Activated CD8-positive, alpha-beta memory T cell treated with anti-CD3 and anti-CD28 coated beads, Interleukin-2, amount 10 ng/mL, durations not matched to agents 7 days and 5 days (primary cell): ENCODE measurements around the gene RSAD2. TPM values are rescaled to one million over a fixed set of nuclear protein-coding genes. Genes with fewer than 3 reads are reported as not detected.

ENCODE experiments used
- ATAC-seq: fragments of 150-1000 bp; cut with Tn5 transposase; one replicate; pipeline ENCODE4 v1.10.0; 2021; ENCODE audit warnings: moderate library complexity
- CTCF ChIA-PET: fragments of 350-600 bp; sonication (Branson Sonifier 250); formaldehyde crosslinking; loops from one replicate; lab custom pipeline; 2021; ENCODE audit warnings: antibody characterized with exemption; lab: Charles Lee
- DNase-seq: peaks from one replicate; pipeline ENCODE4 v3.0.0-alpha.2; 2020
- H3K27ac Mint-ChIP-seq: one replicate; pipeline ENCODE4 v1.8.0; 2021; ENCODE audit warnings: mild to moderate bottlenecking, mixed read lengths
- H3K27me3 Mint-ChIP-seq: one replicate; pipeline ENCODE4 v1.8.0; 2021; ENCODE audit warnings: mixed read lengths
- H3K36me3 Mint-ChIP-seq: one replicate; pipeline ENCODE4 v1.8.0; 2021; ENCODE audit warnings: mild to moderate bottlenecking, mixed read lengths
- H3K4me1 Mint-ChIP-seq: one replicate; pipeline ENCODE4 v1.8.0; 2021; ENCODE audit warnings: mixed read lengths
- H3K4me3 Mint-ChIP-seq: one replicate; pipeline ENCODE4 v1.8.0; 2021; ENCODE audit warnings: mild to moderate bottlenecking, moderate library complexity, mixed read lengths
- H3K9me3 Mint-ChIP-seq: one replicate; pipeline ENCODE4 v1.8.0; 2022; ENCODE audit warnings: low read depth, mixed read lengths
- total RNA-seq, 2 experiments: library from RNA; stranded (reverse); gene quantifications; one replicate each; pipeline ENCODE4 v1.2.3, GENCODE V29; 2021

RSAD2 gene
- total RNA-seq, 2 experiments from 2014 or later = 83.0 to 183 TPM

DNA sequence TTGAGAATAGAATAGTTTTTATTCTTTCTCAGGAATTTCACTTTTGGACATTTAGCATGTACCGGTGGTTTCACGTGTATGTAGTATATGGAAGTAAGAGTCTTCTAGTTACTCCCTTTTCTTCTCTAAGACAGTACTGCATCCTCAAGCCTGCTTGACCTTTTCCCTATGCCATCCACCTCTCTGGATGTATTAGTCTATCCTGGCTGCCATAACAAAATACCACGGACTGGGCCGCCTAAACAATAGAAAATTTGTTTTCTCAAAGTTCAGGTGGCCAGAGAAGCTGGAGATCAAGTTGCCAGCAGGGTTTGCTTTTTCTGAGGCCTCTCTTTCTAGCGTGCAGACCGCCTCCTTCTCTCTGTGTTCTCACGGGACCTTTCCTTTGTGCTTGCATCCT, 10.6 kb upstream of the RSAD2 start:
- H3K9me3 Mint-ChIP-seq = peaks cover 4% of the 10 kb centered on the region
- no peak for DNase-seq
- no peak for ATAC-seq
- H3K4me3 Mint-ChIP-seq = peak overlapping the region; percentile 98
- H3K27ac Mint-ChIP-seq = peak overlapping the region; percentile 100
- CTCF ChIA-PET = interaction anchor here (0.6 to 6.6 kb wide), 13 partner anchors 10 to 62 kb away, joined by 3 to 118 read pairs (median 3); partner anchors contain the start of gene RSAD2
- H3K4me1 Mint-ChIP-seq = peaks cover 50% of the 10 kb centered on the region
- H3K27me3 Mint-ChIP-seq = no peaks in the 10 kb centered on the region
- H3K36me3 Mint-ChIP-seq = peaks cover 67% of the 10 kb centered on the region

DNA sequence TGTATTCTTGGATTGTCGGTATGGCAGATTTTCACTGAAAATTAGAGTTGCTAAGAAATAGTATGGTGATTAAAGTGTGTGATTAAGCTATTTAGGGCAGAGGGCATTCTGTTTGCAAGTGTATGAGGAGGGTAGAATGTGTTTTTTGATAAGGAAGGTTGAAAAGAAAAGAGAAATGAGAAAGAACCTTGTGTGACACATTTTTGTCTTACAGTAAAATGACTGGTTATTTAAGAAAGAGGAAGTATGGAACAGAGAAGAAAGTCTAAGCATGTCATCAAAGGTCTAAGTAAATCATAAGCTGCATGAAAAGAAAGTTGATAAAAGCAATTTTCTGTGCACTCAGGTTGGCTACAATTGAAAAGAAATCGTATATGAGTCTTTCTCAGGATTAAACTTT, 5.2 kb upstream of the RSAD2 start:
- Mint-ChIP-seq H3K4me3 (no peak overlapping the region), H3K27ac (peak overlapping the region; percentile 37), H3K9me3 (peaks cover 7% of the 10 kb centered on the region), H3K27me3 (peaks cover 3% of the 10 kb centered on the region), H3K4me1 (peaks cover 57% of the 10 kb centered on the region), H3K36me3 (peaks cover 65% of the 10 kb centered on the region)
- ATAC-seq (no peak), DNase-seq (no peak)
- CTCF ChIA-PET = interaction anchor here (1.2 to 1.7 kb wide), 2 partner anchors 9 to 173 kb away, joined by 3 to 4 read pairs; no protein-coding TSS in a partner anchor

DNA sequence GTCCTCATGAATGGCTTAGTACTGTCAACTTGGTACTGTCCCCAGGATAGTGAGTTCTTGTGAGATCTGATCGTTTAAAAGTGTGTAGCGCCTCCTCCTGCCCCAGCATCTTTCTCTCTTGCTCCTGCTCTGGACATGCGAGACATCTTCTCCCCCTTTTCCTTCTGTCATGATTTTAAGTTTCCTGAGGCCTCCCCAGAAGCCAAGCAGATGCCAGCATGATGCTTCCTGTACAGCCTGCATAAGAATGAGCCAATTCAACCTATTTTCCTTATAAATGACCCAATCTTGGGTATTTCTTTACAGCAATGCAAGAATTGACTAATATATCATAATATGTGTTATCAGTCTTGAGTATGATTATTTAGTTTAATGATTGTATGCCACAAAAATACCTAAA, 3.5 kb upstream of the RSAD2 start:
- CTCF ChIA-PET = interaction anchor here (1.2 kb wide), 1 partner anchor 32 kb away, joined by 3 read pairs; no protein-coding TSS in a partner anchor

GRCh38 chr2:6876309-6876708, 1.3 kb upstream of the RSAD2 start:
- ATAC-seq (no peak), DNase-seq (no peak)
- peaks cover 46% of the 10 kb centered on the region for H3K4me1 Mint-ChIP-seq
- peak overlapping the region; percentile 98 for H3K27ac Mint-ChIP-seq
- H3K36me3 Mint-ChIP-seq = peaks cover 70% of the 10 kb centered on the region
- H3K9me3 Mint-ChIP-seq = peaks cover 4% of the 10 kb centered on the region
- H3K4me3 Mint-ChIP-seq = no peak overlapping the region
- H3K27me3 Mint-ChIP-seq = peaks cover 3% of the 10 kb centered on the region
- CTCF ChIA-PET = interaction anchor here (1.1 to 6.3 kb wide), 3 partner anchors 9 to 40 kb away, joined by 3 to 118 read pairs (median 3); partner anchors contain the start of gene CMPK2

More for the DNA sequence above, 3.5 kb upstream of the RSAD2 start:
- peaks cover 65% of the 10 kb centered on the region for H3K36me3 Mint-ChIP-seq
- peaks cover 50% of the 10 kb centered on the region for H3K4me1 Mint-ChIP-seq
- no peak for ATAC-seq
- no peak overlapping the region for H3K27ac Mint-ChIP-seq
- H3K4me3 Mint-ChIP-seq = no peak overlapping the region
- DNase-seq = no peak
- peaks cover 3% of the 10 kb centered on the region for H3K27me3 Mint-ChIP-seq
- peaks cover 7% of the 10 kb centered on the region for H3K9me3 Mint-ChIP-seq

DNA sequence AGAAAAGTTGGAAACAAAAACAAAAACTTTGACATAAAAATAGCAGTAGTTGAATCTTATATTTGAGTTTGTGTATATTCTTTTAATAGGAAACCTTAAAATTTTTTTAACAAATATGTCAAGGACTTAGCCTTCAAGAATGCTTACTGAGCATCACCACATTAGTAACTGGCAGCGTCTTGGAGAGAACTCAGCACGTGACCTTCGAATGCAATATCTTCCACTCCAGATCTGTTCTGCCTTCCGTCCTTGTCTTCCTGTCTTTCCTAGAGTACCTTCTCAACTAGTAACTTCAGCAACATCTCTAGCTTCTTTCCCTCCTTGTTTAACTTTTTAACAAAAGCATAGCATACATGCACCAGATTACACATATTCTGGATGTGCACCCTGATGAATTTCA, 972 bp downstream of the RSAD2 start:
- Mint-ChIP-seq H3K27ac (peak overlapping the region; percentile 98), H3K27me3 (no peaks in the 10 kb centered on the region), H3K4me3 (peak overlapping the region; percentile 89), H3K9me3 (peaks cover 4% of the 10 kb centered on the region), H3K36me3 (peaks cover 77% of the 10 kb centered on the region), H3K4me1 (peaks cover 53% of the 10 kb centered on the region)
- ATAC-seq = no peak
- CTCF ChIA-PET = interaction anchor here (0.9 to 6.3 kb wide), 11 partner anchors 12 to 166 kb away, joined by 3 to 118 read pairs (median 5); partner anchors contain the start of gene CMPK2
- DNase-seq = no peak

DNA sequence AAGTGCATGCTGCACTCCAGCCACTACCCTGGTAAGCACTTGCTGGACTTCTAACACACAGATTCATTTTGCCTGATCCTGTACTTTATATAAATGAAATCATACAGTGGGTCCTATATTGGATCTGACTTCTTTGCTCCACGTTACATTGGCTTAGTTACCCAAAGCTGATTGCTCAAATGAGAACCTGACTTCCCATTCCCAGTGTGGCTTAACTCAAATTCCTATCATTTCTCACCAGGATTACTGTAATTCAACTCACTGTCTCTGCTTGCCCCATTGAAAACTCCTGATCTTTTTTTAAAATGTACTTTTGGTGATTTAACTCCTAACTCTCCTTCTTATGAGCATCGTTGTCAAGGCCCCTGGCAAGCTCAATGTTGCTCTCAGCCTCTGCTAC, 1.4 kb downstream of the RSAD2 start:
- no peaks in the 10 kb centered on the region for H3K27me3 Mint-ChIP-seq
- peaks cover 78% of the 10 kb centered on the region for H3K36me3 Mint-ChIP-seq
- CTCF ChIA-PET = interaction anchor here (0.9 to 6.3 kb wide), 9 partner anchors 12 to 165 kb away, joined by 3 to 118 read pairs (median 5); partner anchors contain the start of genes CMPK2 and RNF144A
- ATAC-seq = no peak
- H3K4me1 Mint-ChIP-seq = peaks cover 57% of the 10 kb centered on the region
- no peak for DNase-seq
- peak overlapping the region; percentile 98 for H3K27ac Mint-ChIP-seq
- H3K4me3 Mint-ChIP-seq = peak overlapping the region; percentile 89
- H3K9me3 Mint-ChIP-seq = peaks cover 1% of the 10 kb centered on the region

- Mint-ChIP-seq H3K9me3 (no peaks in the 10 kb centered on the region), H3K4me1 (peaks cover 60% of the 10 kb centered on the region), H3K27me3 (no peaks in the 10 kb centered on the region), H3K4me3 (peak overlapping the region; percentile 89), H3K36me3 (peaks cover 81% of the 10 kb centered on the region), H3K27ac (peak overlapping the region; percentile 97)
- peak; percentile 56 for DNase-seq
- CTCF ChIA-PET = interaction anchor here (0.8 to 6.3 kb wide), 6 partner anchors 8 to 164 kb away, joined by 3 to 118 read pairs (median 4); partner anchors contain the start of genes CMPK2 and RNF144A
- ATAC-seq = peak; percentile 31
Observed at GRCh38 chr2:6880200-6880733, 2.7 kb downstream of the RSAD2 start.

GRCh38 chr2:6881046-6881445, 3.5 kb downstream of the RSAD2 start:
- no peaks in the 10 kb centered on the region for H3K9me3 Mint-ChIP-seq
- H3K4me1 Mint-ChIP-seq = peaks cover 56% of the 10 kb centered on the region
- DNase-seq (no peak), ATAC-seq (no peak)
- CTCF ChIA-PET = interaction anchor here (0.8 to 6.3 kb wide), 3 partner anchors 9 to 34 kb away, joined by 3 to 118 read pairs (median 4); partner anchors contain the start of gene CMPK2
- peak overlapping the region; percentile 89 for H3K4me3 Mint-ChIP-seq
- peaks cover 80% of the 10 kb centered on the region for H3K36me3 Mint-ChIP-seq
- H3K27ac Mint-ChIP-seq = peak overlapping the region; percentile 84
- no peaks in the 10 kb centered on the region for H3K27me3 Mint-ChIP-seq

GRCh38 chr2:6881516-6881915, 3.9 kb downstream of the RSAD2 start:
- peaks cover 54% of the 10 kb centered on the region for H3K4me1 Mint-ChIP-seq
- H3K9me3 Mint-ChIP-seq = no peaks in the 10 kb centered on the region
- CTCF ChIA-PET = interaction anchor here (1.5 kb wide), 1 partner anchor 9 kb away, joined by 4 read pairs; no protein-coding TSS in a partner anchor
- no peak for ATAC-seq
- H3K27ac Mint-ChIP-seq = peak overlapping the region; percentile 84
- peaks cover 81% of the 10 kb centered on the region for H3K36me3 Mint-ChIP-seq
- peak overlapping the region; percentile 89 for H3K4me3 Mint-ChIP-seq
- no peaks in the 10 kb centered on the region for H3K27me3 Mint-ChIP-seq
- no peak for DNase-seq

GRCh38 chr2:6883448-6884122, 6.0 kb downstream of the RSAD2 start:
- no peak for ATAC-seq
- H3K27ac Mint-ChIP-seq = no peak overlapping the region
- no peak overlapping the region for H3K4me3 Mint-ChIP-seq
- peaks cover 51% of the 10 kb centered on the region for H3K4me1 Mint-ChIP-seq
- H3K36me3 Mint-ChIP-seq = peaks cover 89% of the 10 kb centered on the region
- DNase-seq = no peak
- CTCF ChIA-PET = interaction anchor here (1.0 to 4.0 kb wide), 3 partner anchors 13 to 19 kb away, joined by 3 to 22 read pairs (median 4); partner anchors contain the start of gene CMPK2
- no peaks in the 10 kb centered on the region for H3K27me3 Mint-ChIP-seq
- no peaks in the 10 kb centered on the region for H3K9me3 Mint-ChIP-seq

DNA sequence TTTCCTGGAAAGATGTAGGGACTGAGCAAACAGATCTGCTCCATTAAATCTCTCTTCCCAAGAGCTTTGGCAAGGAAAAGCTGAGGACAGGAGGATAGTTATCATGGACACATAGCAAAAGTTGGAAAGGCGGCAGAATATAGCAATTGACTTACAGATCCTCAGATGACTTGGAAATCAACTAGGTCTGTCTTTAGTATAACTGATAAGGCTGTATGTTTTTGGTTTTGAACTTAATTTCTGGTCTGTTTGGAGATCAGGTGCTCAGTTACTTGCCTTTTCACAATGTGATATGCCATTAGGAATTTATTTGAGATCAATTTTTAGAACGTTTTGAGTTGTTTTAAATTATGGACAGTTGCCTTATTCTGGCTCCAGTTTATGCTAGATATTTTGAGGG, 8.0 kb downstream of the RSAD2 start:
- CTCF ChIA-PET = interaction anchor here (1.4 to 4.0 kb wide), 2 partner anchors 11 to 31 kb away, joined by 3 to 22 read pairs; no protein-coding TSS in a partner anchor
- Mint-ChIP-seq H3K36me3 (peaks cover 89% of the 10 kb centered on the region), H3K27ac (no peak overlapping the region), H3K4me3 (no peak overlapping the region), H3K27me3 (no peaks in the 10 kb centered on the region), H3K4me1 (peaks cover 54% of the 10 kb centered on the region), H3K9me3 (no peaks in the 10 kb centered on the region)
- DNase-seq (no peak), ATAC-seq (no peak)

- Mint-ChIP-seq H3K4me1 (peaks cover 52% of the 10 kb centered on the region), H3K4me3 (no peak overlapping the region), H3K27ac (no peak overlapping the region), H3K36me3 (peaks cover 88% of the 10 kb centered on the region), H3K27me3 (no peaks in the 10 kb centered on the region), H3K9me3 (no peaks in the 10 kb centered on the region)
- DNase-seq = no peak
- ATAC-seq = no peak
- CTCF ChIA-PET = interaction anchor here (1.4 to 4.0 kb wide), 2 partner anchors 11 to 31 kb away, joined by 3 to 22 read pairs; no protein-coding TSS in a partner anchor
Observed at GRCh38 chr2:6885968-6886367, 8.4 kb downstream of the RSAD2 start.

GRCh38 chr2:6887751-6888192, 10.2 kb downstream of the RSAD2 start:
- CTCF ChIA-PET = interaction anchor here (0.7 to 1.4 kb wide), 6 partner anchors 9 to 157 kb away, joined by 3 to 4 read pairs (median 4); partner anchors contain the start of genes CMPK2 and RSAD2
- DNase-seq = no peak
- H3K36me3 Mint-ChIP-seq = peaks cover 81% of the 10 kb centered on the region
- ATAC-seq = no peak
- H3K4me1 Mint-ChIP-seq = peaks cover 33% of the 10 kb centered on the region
- H3K27ac Mint-ChIP-seq = peak overlapping the region; percentile 59
- no peaks in the 10 kb centered on the region for H3K27me3 Mint-ChIP-seq
- no peak overlapping the region for H3K4me3 Mint-ChIP-seq
- H3K9me3 Mint-ChIP-seq = no peaks in the 10 kb centered on the region
